Vagina (tissue), 2 donors: Measurements from ENCODE around the gene CBR1. TPM values are rescaled to one million over a fixed set of nuclear protein-coding genes. Genes with fewer than 3 reads are reported as not detected.

Experiments used
- DNase-seq, 2 donors: peaks; one replicate each; pipeline ENCODE4 v3.0.0-alpha.2; 2017; ENCODE audit errors: extremely low spot score in 2 of 2
- H3K27ac ChIP-seq: fragments of 200-600 bp; sonication (generic); one replicate; pipeline ENCODE4 v1.5.1; 2019
- H3K27me3 ChIP-seq: fragments of 200-600 bp; sonication (generic); one replicate; pipeline ENCODE4 v1.5.1; 2019
- H3K36me3 ChIP-seq, 2 donors: fragments of 200-600 bp; sonication (generic); one replicate each; pipeline ENCODE4 v1.5.1; 2017 to 2019
- H3K4me1 ChIP-seq: fragments of 200-600 bp; sonication (generic); one replicate; pipeline ENCODE4 v1.5.1; 2019
- H3K4me3 ChIP-seq, 2 donors: fragments of 200-600 bp; sonication (generic); 1 replicate in 1 of 2; 2 replicates in 1 of 2; pipeline ENCODE4 v1.5.1; 2016 to 2019
- H3K9me3 ChIP-seq: fragments of 200-600 bp; sonication (generic); one replicate; pipeline ENCODE4 v1.5.1; 2019
- CTCF ChIP-seq, 3 experiments: fragments of 450-650 bp in 2 of 3; fragments of 200-600 bp in 1 of 3; sonication (generic) in 1 of 3; IDR thresholded peaks; one replicate each; pipeline ENCODE4 v1.5.1; 2017 to 2019; ENCODE audit warnings: antibody characterized with exemption in 3 of 3, mild to moderate bottlenecking in 2 of 3, moderate library complexity in 2 of 3
- POLR2A ChIP-seq, 2 donors: fragments of 450-650 bp; IDR thresholded peaks; one replicate each; pipeline ENCODE4 v1.6.1; 2017; ENCODE audit warnings: antibody characterized with exemption in 2 of 2, mild to moderate bottlenecking in 2 of 2, moderate library complexity in 2 of 2
- POLR2AphosphoS5 ChIP-seq, 2 donors: sonication (generic); formaldehyde crosslinking; IDR thresholded peaks; one replicate each; pipeline ENCODE4 v1.9.0; 2017; ENCODE audit warnings: antibody characterized with exemption in 2 of 2, mild to moderate bottlenecking in 2 of 2, low read depth in 1 of 2; ENCODE audit not compliant: insufficient read depth in 1 of 2
- intact Hi-C: fragments of 100-400 bp; cut with DNase I; formaldehyde crosslinking; loops from one replicate; pipeline ENCODE4 v1.15.1; 2023
- total RNA-seq: library from RNA; depleted of rRNA; stranded (reverse); fragments of >200 nt; gene quantifications from one replicate; pipeline ENCODE4 v1.2.3, GENCODE V29; 2016

Gene CBR1
- total RNA-seq, 1 donor from 2014 or later, result 369 TPM

DNA sequence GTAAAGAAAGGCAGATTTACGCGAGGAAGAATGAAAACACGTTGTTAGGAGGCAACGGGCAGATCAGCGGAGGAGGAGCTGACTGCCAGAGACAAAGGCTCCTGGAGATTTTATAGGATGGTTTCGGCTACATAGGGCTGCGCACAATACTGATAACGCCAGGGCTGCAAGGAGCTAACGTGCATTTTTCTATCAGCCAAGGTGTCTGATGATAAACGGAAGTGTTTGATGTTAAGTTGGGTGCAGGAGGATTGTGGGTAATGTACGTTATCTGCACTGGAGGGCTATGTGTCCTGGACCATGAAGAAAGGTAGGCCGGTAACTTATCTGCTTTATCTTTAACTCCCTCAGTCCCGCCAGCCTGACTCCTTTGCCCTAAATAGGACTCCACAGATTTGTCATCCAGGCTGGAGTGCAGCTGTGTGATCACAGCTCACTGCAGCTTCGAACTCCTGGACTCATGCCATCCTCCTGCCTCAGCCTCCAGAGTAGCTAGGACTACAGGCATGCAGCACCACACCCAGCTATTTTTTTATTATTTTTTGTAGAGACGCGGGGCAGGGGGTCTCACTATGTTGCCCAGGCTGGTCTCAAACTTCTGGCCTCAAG, 39.1 kb upstream of the CBR1 start:
- no peak for DNase-seq
- TF ChIP-seq POLR2A (IDR thresholded peaks at IDR 0.05) (no peak), POLR2AphosphoS5 (IDR thresholded peaks at IDR 0.05; ENCODE audit: insufficient read depth in 1 of 2, low read depth in 1 of 2) (no peak), CTCF (IDR thresholded peaks at IDR 0.05) (no peak)
- H3K9me3 ChIP-seq, result no peaks in the 10 kb centered on the region
- H3K27ac ChIP-seq, result no peak overlapping the region
- intact Hi-C loops, result no loop called here
- no peaks in the 10 kb centered on the region for H3K27me3 ChIP-seq
- H3K4me3 ChIP-seq, result no peak overlapping the region
- no peaks in the 10 kb centered on the region for H3K4me1 ChIP-seq
- peaks cover 0 to 14% of the 10 kb centered on the region in 2 donors for H3K36me3 ChIP-seq

- intact Hi-C loops, result no loop called here
- no peak overlapping the region for H3K4me3 ChIP-seq
- H3K9me3 ChIP-seq, result no peaks in the 10 kb centered on the region
- H3K4me1 ChIP-seq, result no peaks in the 10 kb centered on the region
- H3K36me3 ChIP-seq, result peaks cover 0 to 30% of the 10 kb centered on the region in 2 donors
- no peak overlapping the region for H3K27ac ChIP-seq
- no peaks in the 10 kb centered on the region for H3K27me3 ChIP-seq
- DNase-seq, result no peak
- TF ChIP-seq POLR2A (IDR thresholded peaks at IDR 0.05) (no peak), CTCF (IDR thresholded peaks at IDR 0.05) (no peak), POLR2AphosphoS5 (IDR thresholded peaks at IDR 0.05; ENCODE audit: insufficient read depth in 1 of 2, low read depth in 1 of 2) (no peak)
These were observed 37.0 kb upstream of the CBR1 start for GRCh38 chr21:36032647-36033406.

DNA sequence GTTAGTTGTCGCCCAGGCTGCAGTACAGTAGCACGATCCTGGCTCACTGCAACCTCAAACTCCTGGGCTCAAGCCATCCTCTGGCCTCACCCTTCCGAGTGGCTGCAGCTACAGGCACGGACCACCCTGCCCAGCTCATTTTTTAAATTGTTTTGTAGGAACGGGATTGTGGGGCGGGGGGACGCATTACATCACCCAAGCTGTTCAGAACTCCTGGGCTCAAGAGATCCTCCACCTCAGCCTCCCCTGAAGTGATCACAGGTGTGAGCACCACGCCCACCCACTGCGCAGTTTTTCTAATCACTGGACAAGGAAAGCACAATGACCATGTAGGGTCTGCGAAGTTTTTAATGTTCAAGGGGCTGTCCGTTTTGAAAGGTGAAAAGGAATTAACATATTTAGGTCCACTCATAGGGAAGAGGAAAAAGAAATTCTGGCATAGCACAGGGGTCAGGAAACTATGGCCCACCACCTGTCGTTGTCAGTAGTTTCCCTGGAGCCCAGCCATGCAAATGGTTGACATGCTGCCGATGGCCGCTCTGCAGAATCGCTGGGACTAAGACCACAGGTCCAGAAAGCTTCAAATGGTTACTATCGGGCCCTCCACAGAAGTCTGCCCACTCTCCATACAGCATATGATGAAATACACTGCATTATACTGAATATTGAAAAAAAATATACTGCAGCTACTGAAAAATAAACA, 35.5 kb upstream of the CBR1 start:
- H3K36me3 ChIP-seq, result peaks cover 0 to 44% of the 10 kb centered on the region in 2 donors
- intact Hi-C loops, result no loop called here
- DNase-seq, result no peak
- TF ChIP-seq POLR2A (IDR thresholded peaks at IDR 0.05), result no peak
- no peak for TF ChIP-seq CTCF (IDR thresholded peaks at IDR 0.05)
- no peak for TF ChIP-seq POLR2AphosphoS5 (IDR thresholded peaks at IDR 0.05; ENCODE audit: insufficient read depth in 1 of 2, low read depth in 1 of 2)
- no peaks in the 10 kb centered on the region for H3K9me3 ChIP-seq
- no peaks in the 10 kb centered on the region for H3K4me1 ChIP-seq
- H3K4me3 ChIP-seq, result no peak overlapping the region
- H3K27ac ChIP-seq, result no peak overlapping the region
- H3K27me3 ChIP-seq, result no peaks in the 10 kb centered on the region

GRCh38 chr21:36035381-36035791, 34.4 kb upstream of the CBR1 start:
- no peaks in the 10 kb centered on the region for H3K9me3 ChIP-seq
- no peaks in the 10 kb centered on the region for H3K27me3 ChIP-seq
- H3K27ac ChIP-seq, result no peak overlapping the region
- no peak overlapping the region for H3K4me3 ChIP-seq
- intact Hi-C loops, result no loop called here
- no peak for TF ChIP-seq POLR2AphosphoS5 (IDR thresholded peaks at IDR 0.05; ENCODE audit: insufficient read depth in 1 of 2, low read depth in 1 of 2)
- no peak for TF ChIP-seq CTCF (IDR thresholded peaks at IDR 0.05)
- TF ChIP-seq POLR2A (IDR thresholded peaks at IDR 0.05), result no peak
- no peak for DNase-seq
- peaks cover 0 to 52% of the 10 kb centered on the region in 2 donors for H3K36me3 ChIP-seq
- H3K4me1 ChIP-seq, result no peaks in the 10 kb centered on the region
